ENCODE results near the gene LRRC39. TPM values are rescaled to one million over a fixed set of nuclear protein-coding genes. Genes with fewer than 3 reads are reported as not detected.

The LRRC39 gene
- total RNA-seq (2014; rRNA removed; shearing (Covaris generic)) (not detected in 2 replicates), polyA plus RNA-seq (2016; fragmentation: Nextera tagmentation; extraction: Ambion mirVana) (0.21 TPM in 1 of 2 replicates, not detected in the other)

- Histone ChIP-seq H3K79me2 (ENCODE audit: insufficient read depth) (no peaks in the 10 kb centered on the region), H2AFZ (no peak within 1 kb of the TSS), H3K4me3 (no peak within 1 kb of the TSS), H3K4me1 (ENCODE audit: insufficient read depth) (no peaks in the 10 kb centered on the region), H4K20me1 (ENCODE audit: insufficient read depth) (no peaks in the 10 kb centered on the region), H3K4me2 (ENCODE audit: unreplicated experiment) (no peak within 1 kb of the TSS), H3K9me3 (ENCODE audit: low read depth) (no peaks in the 10 kb centered on the region), H3K36me3 (ENCODE audit: low read depth) (no peaks in the 10 kb centered on the region), H3K27me3 (replicated peaks; ENCODE audit: insufficient read depth) (no peaks in the 10 kb centered on the region), H3K9me2 (ENCODE audit: insufficient read depth) (no peaks in the 10 kb centered on the region), H3F3A (ENCODE audit: insufficient read depth) (no peaks in the 10 kb centered on the region), H3K9ac (no peak within 1 kb of the TSS), H3K27ac (no peak within 1 kb of the TSS)
- in situ Hi-C loops (cut with MboI) = no loop called here
- DNase-seq = no peak
- no peak for TF ChIP-seq EZH2phosphoT487 (IDR thresholded peaks at IDR 0.05; ENCODE audit: insufficient read depth, low read depth)
- TF ChIP-seq EZH2 (IDR thresholded peaks at IDR 0.05; ENCODE audit: insufficient read depth, poor library complexity, severe bottlenecking) = no peak
- 75 to 77% methylated on average over 5 of the region's 5 CpGs for WGBS, 2 experiments (ENCODE audit: low coverage in 1 of 2, low lambda C conversion rate in 2 of 2, missing lambda C conversion rate in 2 of 2)
Measured at GRCh38 chr1:100178091-100178490, at the start of gene LRRC39. Gene LRRC39 (minus strand): TSS chr1:100178256. CDS start chr1:100168516, 9,740 bp downstream.

GRCh38 chr1:100222428-100222827 is 44.4 kb upstream of the LRRC39 start:
- Histone ChIP-seq H3K4me2 (ENCODE audit: unreplicated experiment) (no peak overlapping the region), H4K20me1 (ENCODE audit: insufficient read depth) (no peaks in the 10 kb centered on the region), H3K79me2 (ENCODE audit: insufficient read depth) (no peaks in the 10 kb centered on the region), H3K36me3 (ENCODE audit: low read depth) (peaks cover 6% of the 10 kb centered on the region; the same call in 1 of the 2 replicates), H3K9me2 (ENCODE audit: insufficient read depth) (no peaks in the 10 kb centered on the region), H3F3A (ENCODE audit: insufficient read depth) (no peaks in the 10 kb centered on the region), H2AFZ (no peak overlapping the region), H3K27me3 (replicated peaks; ENCODE audit: insufficient read depth) (no peaks in the 10 kb centered on the region), H3K9me3 (ENCODE audit: low read depth) (no peaks in the 10 kb centered on the region), H3K9ac (no peak overlapping the region), H3K4me1 (ENCODE audit: insufficient read depth) (no peaks in the 10 kb centered on the region), H3K27ac (no peak overlapping the region), H3K4me3 (no peak overlapping the region)
- TF ChIP-seq EZH2phosphoT487 (IDR thresholded peaks at IDR 0.05; ENCODE audit: insufficient read depth, low read depth) = no peak
- no peak for TF ChIP-seq EZH2 (IDR thresholded peaks at IDR 0.05; ENCODE audit: insufficient read depth, poor library complexity, severe bottlenecking)
- no peak for DNase-seq
- in situ Hi-C loops (cut with MboI) = no loop called here

GRCh38 chr1:100219883-100220282 is 41.8 kb upstream of the LRRC39 start:
- no peak overlapping the region for H3K27ac ChIP-seq
- H4K20me1 ChIP-seq (ENCODE audit: insufficient read depth) = no peaks in the 10 kb centered on the region
- DNase-seq = peak; percentile 19
- H3K4me3 ChIP-seq = no peak overlapping the region
- no peak overlapping the region for H3K9ac ChIP-seq
- in situ Hi-C loops (cut with MboI) = no loop called here
- H3K4me2 ChIP-seq (ENCODE audit: unreplicated experiment) = no peak overlapping the region
- H2AFZ ChIP-seq = no peak overlapping the region
- H3K4me1 ChIP-seq (ENCODE audit: insufficient read depth) = no peaks in the 10 kb centered on the region
- H3K79me2 ChIP-seq (ENCODE audit: insufficient read depth) = no peaks in the 10 kb centered on the region
- peaks cover 17% of the 10 kb centered on the region for H3K36me3 ChIP-seq (ENCODE audit: low read depth)
- 86 to 90% methylated on average over 2 of the region's 2 CpGs for WGBS, 2 experiments (ENCODE audit: low coverage in 1 of 2, low lambda C conversion rate in 2 of 2, missing lambda C conversion rate in 2 of 2)
- no peak for TF ChIP-seq EZH2 (IDR thresholded peaks at IDR 0.05; ENCODE audit: insufficient read depth, poor library complexity, severe bottlenecking)
- no peaks in the 10 kb centered on the region for H3K9me3 ChIP-seq (ENCODE audit: low read depth)
- H3K27me3 ChIP-seq (replicated peaks; ENCODE audit: insufficient read depth) = no peaks in the 10 kb centered on the region
- H3K9me2 ChIP-seq (ENCODE audit: insufficient read depth) = no peaks in the 10 kb centered on the region
- H3F3A ChIP-seq (ENCODE audit: insufficient read depth) = no peaks in the 10 kb centered on the region

- TF ChIP-seq EZH2phosphoT487 (IDR thresholded peaks at IDR 0.05; ENCODE audit: insufficient read depth, low read depth) (no peak), EZH2 (IDR thresholded peaks at IDR 0.05; ENCODE audit: insufficient read depth, poor library complexity, severe bottlenecking) (no peak)
- WGBS, 2 experiments (ENCODE audit: low coverage in 1 of 2, low lambda C conversion rate in 2 of 2, missing lambda C conversion rate in 2 of 2) = 81 to 98% methylated on average over 5 to 6 of the region's 6 CpGs
- H3K79me2 ChIP-seq (ENCODE audit: insufficient read depth) = no peaks in the 10 kb centered on the region
Measured at GRCh38 chr1:100219457-100219856, 41.4 kb upstream of the LRRC39 start.

GRCh38 chr1:100217834-100218233 is 39.8 kb upstream of the LRRC39 start:
- 82 to 90% methylated on average over 2 of the region's 2 CpGs for WGBS, 2 experiments (ENCODE audit: low coverage in 1 of 2, low lambda C conversion rate in 2 of 2, missing lambda C conversion rate in 2 of 2)
- Histone ChIP-seq H3K27ac (no peak overlapping the region), H3K36me3 (ENCODE audit: low read depth) (peaks cover 30% of the 10 kb centered on the region), H3K9me2 (ENCODE audit: insufficient read depth) (no peaks in the 10 kb centered on the region), H3F3A (ENCODE audit: insufficient read depth) (no peaks in the 10 kb centered on the region), H2AFZ (no peak overlapping the region), H3K4me3 (no peak overlapping the region), H3K9ac (no peak overlapping the region), H4K20me1 (ENCODE audit: insufficient read depth) (no peaks in the 10 kb centered on the region), H3K79me2 (ENCODE audit: insufficient read depth) (no peaks in the 10 kb centered on the region), H3K4me1 (ENCODE audit: insufficient read depth) (no peaks in the 10 kb centered on the region), H3K4me2 (ENCODE audit: unreplicated experiment) (no peak overlapping the region), H3K27me3 (replicated peaks; ENCODE audit: insufficient read depth) (no peaks in the 10 kb centered on the region), H3K9me3 (ENCODE audit: low read depth) (no peaks in the 10 kb centered on the region)
- TF ChIP-seq EZH2phosphoT487 (IDR thresholded peaks at IDR 0.05; ENCODE audit: insufficient read depth, low read depth) = no peak
- TF ChIP-seq EZH2 (IDR thresholded peaks at IDR 0.05; ENCODE audit: insufficient read depth, poor library complexity, severe bottlenecking) = no peak
- in situ Hi-C loops (cut with MboI) = no loop called here
- DNase-seq = no peak

More at GRCh38 chr1:100219457-100219856, 41.4 kb upstream of the LRRC39 start:
- no peaks in the 10 kb centered on the region for H3K9me2 ChIP-seq (ENCODE audit: insufficient read depth)
- H3K9me3 ChIP-seq (ENCODE audit: low read depth) = no peaks in the 10 kb centered on the region
- H3K4me3 ChIP-seq = no peak overlapping the region
- no peak for DNase-seq
- no peak overlapping the region for H3K27ac ChIP-seq
- peaks cover 19% of the 10 kb centered on the region for H3K36me3 ChIP-seq (ENCODE audit: low read depth)
- no peaks in the 10 kb centered on the region for H3K27me3 ChIP-seq (replicated peaks; ENCODE audit: insufficient read depth)
- H3K4me2 ChIP-seq (ENCODE audit: unreplicated experiment) = no peak overlapping the region
- H2AFZ ChIP-seq = no peak overlapping the region
- no peak overlapping the region for H3K9ac ChIP-seq
- no peaks in the 10 kb centered on the region for H3F3A ChIP-seq (ENCODE audit: insufficient read depth)
- H3K4me1 ChIP-seq (ENCODE audit: insufficient read depth) = no peaks in the 10 kb centered on the region
- in situ Hi-C loops (cut with MboI) = no loop called here
- H4K20me1 ChIP-seq (ENCODE audit: insufficient read depth) = no peaks in the 10 kb centered on the region

Data from GM23248 (cell line).